ENCODE results near the gene TMC5. TPM values are rescaled to one million over a fixed set of nuclear protein-coding genes. Genes with fewer than 3 reads are reported as not detected.

TMC5 gene
- total and polyA plus RNA-seq, 2 of the 4 experiments (the other 2 are of a cell fraction) = not detected

DNA sequence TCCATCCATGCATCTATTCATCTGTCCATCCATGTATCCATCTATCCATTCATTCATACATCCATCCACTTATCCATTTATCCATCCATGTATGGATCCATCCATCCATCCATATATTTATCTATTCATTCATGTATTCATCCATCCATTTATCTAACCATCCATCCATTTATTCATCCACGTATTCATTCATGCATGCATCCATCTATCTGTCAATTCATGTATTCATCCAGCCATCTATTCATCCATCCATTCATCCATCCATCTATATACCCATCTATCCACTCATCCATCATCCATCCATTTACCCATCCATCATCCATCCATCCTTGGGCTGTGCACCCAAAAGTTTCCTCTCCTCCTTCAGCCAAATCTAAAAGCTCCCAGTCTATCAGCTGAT is 60.8 kb downstream of the TMC5 start:
- Histone ChIP-seq H3K23ac (ENCODE audit: low read depth, low read length) (no peak overlapping the region), H2BK120ac (ENCODE audit: low read depth, low read length) (no peak overlapping the region), H3K4me2 (ENCODE audit: low read depth, low read length) (no peak overlapping the region), H2BK15ac (ENCODE audit: low read depth, low read length) (no peak overlapping the region), H3K9me3 (ENCODE audit: control insufficient read depth, insufficient read depth, low read length) (no peaks in the 10 kb centered on the region), H4K8ac (ENCODE audit: low read depth in 2 of 2, low read length in 2 of 2) (no peak overlapping the region), H3K9me1 (ENCODE audit: insufficient read depth, low read length) (no peaks in the 10 kb centered on the region), H3K14ac (replicated peaks; ENCODE audit: low read depth, low read length) (no peak overlapping the region), H3K4me1 (ENCODE audit: control insufficient read depth, insufficient read depth, low read length) (no peaks in the 10 kb centered on the region), H4K91ac (ENCODE audit: insufficient read depth, low read depth, low read length) (no peak overlapping the region), H2AK9ac (replicated peaks; ENCODE audit: low read depth, low read length, poor library complexity) (no peak overlapping the region), H4K5ac (ENCODE audit: low read depth, low read length) (no peak overlapping the region), H3K18ac (ENCODE audit: low read depth, low read length) (no peak overlapping the region), H3K79me1 (ENCODE audit: low read depth in 1 of 2, low read length in 2 of 2) (no peaks in the 10 kb centered on the region), H3K27ac (ENCODE audit: insufficient read depth, low read length) (no peak overlapping the region), H2AFZ (replicated peaks; ENCODE audit: low read length, poor library complexity) (no peak overlapping the region), H3K4me3 (ENCODE audit: insufficient read depth, low read depth, low read length) (no peak overlapping the region), H2AK5ac (ENCODE audit: low read depth, low read length) (no peak overlapping the region), H2BK5ac (ENCODE audit: low read depth, low read length, poor library complexity, severe bottlenecking) (no peak overlapping the region), H3K9ac (ENCODE audit: low read depth, low read length) (no peak overlapping the region), H3K4ac (ENCODE audit: low read depth, low read length) (no peak overlapping the region), H4K20me1 (ENCODE audit: insufficient read depth, low read length) (no peaks in the 10 kb centered on the region), H3K36me3 (ENCODE audit: control insufficient read depth, insufficient read depth, low read length) (no peaks in the 10 kb centered on the region), H2BK20ac (ENCODE audit: low read depth, low read length) (no peak overlapping the region), H3K56ac (ENCODE audit: extremely low read depth, insufficient read depth, low read length) (no peak overlapping the region), H3K27me3 (ENCODE audit: control insufficient read depth, insufficient read depth, low read length) (no peaks in the 10 kb centered on the region)
- DNase-seq (no peak), ATAC-seq (ENCODE audit: low read depth) (no peak)
- dilution Hi-C loops (cut with HindIII; ENCODE audit: low sequenced_read_pairs, unreplicated experiment) (no loop called here), intact Hi-C loops (cut with micrococcal nuclease) (no loop called here), in situ Hi-C loops (cut with MboI; ENCODE audit: low sequenced_read_pairs) (no loop called here)
- POLR2A ChIA-PET (ENCODE audit: unreplicated experiment) = no interaction called here
- CTCF ChIA-PET = no interaction called here
- TF ChIP-seq FOS (IDR thresholded peaks at IDR 0.05; ENCODE audit: low read depth, low read length) (no peak), MAZ (IDR thresholded peaks at IDR 0.05; ENCODE audit: borderline replicate concordance, low read depth, low read length) (no peak), NFE2L2 (IDR thresholded peaks at IDR 0.05; ENCODE audit: low read depth, low read length) (no peak), MAFK (IDR thresholded peaks at IDR 0.05; ENCODE audit: low read depth, low read length) (no peak), RFX5 (IDR thresholded peaks at IDR 0.05; ENCODE audit: low read depth, low read length) (no peak), CHD1 (IDR thresholded peaks at IDR 0.05; ENCODE audit: low read depth, low read length) (no peak), SMC3 (IDR thresholded peaks at IDR 0.05; ENCODE audit: low read depth, low read length) (no peak)
- TF ChIP-seq, protein P1, sequence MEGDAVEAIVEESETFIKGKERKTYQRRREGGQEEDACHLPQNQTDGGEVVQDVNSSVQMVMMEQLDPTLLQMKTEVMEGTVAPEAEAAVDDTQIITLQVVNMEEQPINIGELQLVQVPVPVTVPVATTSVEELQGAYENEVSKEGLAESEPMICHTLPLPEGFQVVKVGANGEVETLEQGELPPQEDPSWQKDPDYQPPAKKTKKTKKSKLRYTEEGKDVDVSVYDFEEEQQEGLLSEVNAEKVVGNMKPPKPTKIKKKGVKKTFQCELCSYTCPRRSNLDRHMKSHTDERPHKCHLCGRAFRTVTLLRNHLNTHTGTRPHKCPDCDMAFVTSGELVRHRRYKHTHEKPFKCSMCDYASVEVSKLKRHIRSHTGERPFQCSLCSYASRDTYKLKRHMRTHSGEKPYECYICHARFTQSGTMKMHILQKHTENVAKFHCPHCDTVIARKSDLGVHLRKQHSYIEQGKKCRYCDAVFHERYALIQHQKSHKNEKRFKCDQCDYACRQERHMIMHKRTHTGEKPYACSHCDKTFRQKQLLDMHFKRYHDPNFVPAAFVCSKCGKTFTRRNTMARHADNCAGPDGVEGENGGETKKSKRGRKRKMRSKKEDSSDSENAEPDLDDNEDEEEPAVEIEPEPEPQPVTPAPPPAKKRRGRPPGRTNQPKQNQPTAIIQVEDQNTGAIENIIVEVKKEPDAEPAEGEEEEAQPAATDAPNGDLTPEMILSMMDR (conservative IDR thresholded peaks at IDR 0.05; ENCODE audit: low read depth, low read length) = no peak
- 38% methylated on average over 1 of the region's 1 CpG; no CpG with 5 or more reads in 1 of the 2 experiments for WGBS, 2 experiments (ENCODE audit: extremely low coverage in 2 of 2, insufficient read length in 1 of 2)
- no TSS peak for BruUV-seq (replicated peaks)

All from IMR-90 (cell line).